WTC11 (cell line): Measurements from ENCODE around the gene NINJ2. TPM values are rescaled to one million over a fixed set of nuclear protein-coding genes. Genes with fewer than 3 reads are reported as not detected.

Experiments used
- ATAC-seq: fragments of 200-7000 bp; cut with Tn5 transposase; 2 replicates; pipeline ENCODE4 v1.10.0; 2021; ENCODE audit warnings: mild to moderate bottlenecking, moderate library complexity
- CTCF ChIA-PET: fragments of 300-600 bp; sonication (Branson Sonifier 250); formaldehyde crosslinking; loops from one replicate; lab custom pipeline; 2021; ENCODE audit warnings: antibody characterized with exemption; lab: Charles Lee
- POLR2A ChIA-PET: fragments of 350-600 bp; sonication (Branson Sonifier 250); formaldehyde crosslinking; loops from one replicate; lab custom pipeline; 2021; ENCODE audit warnings: antibody characterized with exemption; lab: Charles Lee
- DNase-seq: peaks from one replicate; pipeline ENCODE4 v3.0.0; 2021; ENCODE audit warnings: low spot score
- H3K27ac Mint-ChIP-seq: 2 replicates; pipeline ENCODE4 v1.8.0; 2021; ENCODE audit warnings: mixed read lengths
- H3K27me3 Mint-ChIP-seq: 2 replicates; pipeline ENCODE4 v1.8.0; 2021; ENCODE audit warnings: low read depth, mild to moderate bottlenecking, moderate library complexity, mixed read lengths
- H3K36me3 Mint-ChIP-seq: 2 replicates; pipeline ENCODE4 v1.8.0; 2021; ENCODE audit warnings: mixed read lengths
- H3K4me1 Mint-ChIP-seq: 2 replicates; pipeline ENCODE4 v1.8.0; 2022; ENCODE audit warnings: mixed read lengths
- H3K4me3 Mint-ChIP-seq: 2 replicates; pipeline ENCODE4 v1.8.0; 2021; ENCODE audit warnings: mild to moderate bottlenecking, moderate library complexity, mixed read lengths
- H3K9me3 Mint-ChIP-seq: 2 replicates; pipeline ENCODE4 v1.8.0; 2021; ENCODE audit warnings: mixed read lengths
- ATF1 ChIP-seq: sonication (generic); formaldehyde crosslinking; IDR thresholded peaks from 2 replicates; pipeline ENCODE4 v1.8.1; 2023; ENCODE audit warnings: mild to moderate bottlenecking, moderate library complexity, missing genetic modification reagents
- ATF2 ChIP-seq: sonication (generic); formaldehyde crosslinking; IDR thresholded peaks from 2 replicates; pipeline ENCODE4 v1.8.1; 2022; ENCODE audit warnings: low read depth, missing genetic modification reagents, borderline replicate concordance
- CDX4 ChIP-seq: fragments of 250-450 bp; sonication (Bioruptor Pico); IDR thresholded peaks from 2 replicates; pipeline ENCODE4 v1.9.0; 2021; ENCODE audit warnings: moderate library complexity, mild to moderate bottlenecking, inconsistent platforms, borderline replicate concordance
- CREB1 ChIP-seq: sonication (generic); formaldehyde crosslinking; IDR thresholded peaks from 2 replicates; pipeline ENCODE4 v1.8.0; 2023; ENCODE audit warnings: mild to moderate bottlenecking, missing genetic modification reagents
- E2F4 ChIP-seq: sonication (generic); formaldehyde crosslinking; IDR thresholded peaks from 2 replicates; pipeline ENCODE4 v1.8.1; 2022; ENCODE audit warnings: low read depth, mild to moderate bottlenecking, moderate library complexity, missing genetic modification reagents, borderline replicate concordance
- EMX1 ChIP-seq: fragments of 250-450 bp; sonication (Bioruptor Pico); IDR thresholded peaks from 2 replicates; pipeline ENCODE4 v1.8.0; 2021; ENCODE audit warnings: mild to moderate bottlenecking
- ETV6 ChIP-seq: sonication (generic); formaldehyde crosslinking; IDR thresholded peaks from 2 replicates; pipeline ENCODE4 v1.8.1; 2022; ENCODE audit warnings: mild to moderate bottlenecking, missing genetic modification reagents
- FOXJ3 ChIP-seq: sonication (generic); formaldehyde crosslinking; IDR thresholded peaks from 2 replicates; pipeline ENCODE4 v1.9.0; 2021; ENCODE audit warnings: missing genetic modification reagents, mild to moderate bottlenecking, borderline replicate concordance
- HMGXB4 ChIP-seq: sonication (generic); formaldehyde crosslinking; IDR thresholded peaks from 2 replicates; pipeline ENCODE4 v1.8.1; 2023; ENCODE audit warnings: mild to moderate bottlenecking, moderate library complexity, missing genetic modification reagents
- IRF2 ChIP-seq: sonication (generic); formaldehyde crosslinking; IDR thresholded peaks from 2 replicates; pipeline ENCODE4 v1.8.0; 2022; ENCODE audit warnings: low read depth, missing genetic modification reagents, borderline replicate concordance
- KAT7 ChIP-seq: sonication (generic); formaldehyde crosslinking; IDR thresholded peaks from 2 replicates; pipeline ENCODE4 v1.8.1; 2023; ENCODE audit warnings: missing genetic modification reagents, mild to moderate bottlenecking, borderline replicate concordance
- MXD4 ChIP-seq: fragments of 250-450 bp; sonication (Bioruptor Pico); IDR thresholded peaks from 2 replicates; pipeline ENCODE4 v1.8.0; 2021; ENCODE audit warnings: mild to moderate bottlenecking, moderate library complexity, borderline replicate concordance
- NFE2L1 ChIP-seq: sonication (generic); formaldehyde crosslinking; IDR thresholded peaks from 2 replicates; pipeline ENCODE4 v1.8.1; 2023; ENCODE audit warnings: missing genetic modification reagents
- NR3C1 ChIP-seq: sonication (generic); formaldehyde crosslinking; conservative IDR thresholded peaks from 2 replicates; pipeline ENCODE4 v1.8.1; 2023; ENCODE audit warnings: low read depth, mild to moderate bottlenecking, missing genetic modification reagents
- RELA ChIP-seq: sonication (generic); formaldehyde crosslinking; IDR thresholded peaks from 2 replicates; pipeline ENCODE4 v1.8.1; 2022; ENCODE audit warnings: missing genetic modification reagents, mild to moderate bottlenecking, borderline replicate concordance
- TEAD1 ChIP-seq: sonication (generic); formaldehyde crosslinking; IDR thresholded peaks from 2 replicates; pipeline ENCODE4 v1.8.0; 2022; ENCODE audit warnings: mild to moderate bottlenecking, missing genetic modification reagents
- TEAD4 ChIP-seq: sonication (generic); formaldehyde crosslinking; IDR thresholded peaks from 2 replicates; pipeline ENCODE4 v1.8.0; 2022; ENCODE audit warnings: mild to moderate bottlenecking, missing genetic modification reagents
- ZNF121 ChIP-seq: sonication (generic); formaldehyde crosslinking; IDR thresholded peaks from 2 replicates; pipeline ENCODE4 v1.8.0; 2023; ENCODE audit warnings: missing genetic modification reagents
- ZNF232 ChIP-seq: sonication (generic); formaldehyde crosslinking; IDR thresholded peaks from 2 replicates; pipeline ENCODE4 v1.8.0; 2022; ENCODE audit warnings: mild to moderate bottlenecking, missing genetic modification reagents
- ZNF416 ChIP-seq: fragments of 250-450 bp; sonication (Bioruptor Pico); IDR thresholded peaks from 2 replicates; pipeline ENCODE4 v1.9.0; 2021; ENCODE audit warnings: mild to moderate bottlenecking, inconsistent platforms
- ZNF423 ChIP-seq: fragments of 250-450 bp; sonication (Bioruptor Pico); IDR thresholded peaks from 2 replicates; pipeline ENCODE4 v2.1.2; 2022; ENCODE audit warnings: mild to moderate bottlenecking, moderate library complexity
- ZNF671 ChIP-seq: fragments of 250-450 bp; sonication (Bioruptor Pico); IDR thresholded peaks from 2 replicates; pipeline ENCODE4 v1.8.0; 2021; ENCODE audit warnings: mild to moderate bottlenecking
- total RNA-seq: library from RNA; stranded (reverse); gene quantifications from 3 replicates; pipeline ENCODE4 v1.2.3, GENCODE V29; 2021
- TF ChIP-seq, protein P1 (sequence below): sonication (generic); formaldehyde crosslinking; IDR thresholded peaks from 2 replicates; pipeline ENCODE4 v1.8.1; 2023; ENCODE audit warnings: mild to moderate bottlenecking, missing genetic modification reagents
- TF ChIP-seq, protein P2 (sequence below): fragments of 250-450 bp; sonication (Bioruptor Pico); IDR thresholded peaks from 2 replicates; pipeline ENCODE4 v1.9.0; 2021; ENCODE audit warnings: mild to moderate bottlenecking
- TF ChIP-seq, protein P3 (sequence below): sonication (generic); formaldehyde crosslinking; IDR thresholded peaks from 2 replicates; pipeline ENCODE4 v1.8.0; 2022; ENCODE audit warnings: mild to moderate bottlenecking, missing genetic modification reagents
- TF ChIP-seq, protein P4 (sequence below): sonication (generic); formaldehyde crosslinking; IDR thresholded peaks from 2 replicates; pipeline ENCODE4 v1.8.1; 2023; ENCODE audit warnings: mild to moderate bottlenecking, missing genetic modification reagents, moderate library complexity
- TF ChIP-seq, protein P5 (sequence below): sonication (generic); formaldehyde crosslinking; IDR thresholded peaks from 2 replicates; pipeline ENCODE4 v1.8.1; 2023; ENCODE audit warnings: mild to moderate bottlenecking, missing genetic modification reagents, moderate library complexity

The NINJ2 gene
- total RNA-seq, 1 experiment from 2014 or later = 0.42 TPM

- peaks cover 24% of the 10 kb centered on the region for H3K36me3 Mint-ChIP-seq
- ChIA-PET CTCF (interaction anchor here (0.8 kb wide), 1 partner anchor 17 kb away, joined by 3 read pairs; no protein-coding TSS in a partner anchor), POLR2A (no interaction called here)
- H3K27ac Mint-ChIP-seq = no peak overlapping the region
- TF ChIP-seq TEAD1 (no peak), ZNF416 (CRISPR knock-in tag) (no peak), FOXJ3 (no peak), CREB1 (no peak), EMX1 (no peak), TEAD4 (no peak), ZNF423 (CRISPR knock-in tag) (no peak), ETV6 (CRISPR knock-in tag) (no peak), ZNF121 (CRISPR knock-in tag) (no peak), CDX4 (CRISPR knock-in tag) (no peak), IRF2 (no peak), MXD4 (CRISPR knock-in tag) (no peak), RELA (CRISPR knock-in tag) (no peak), ATF1 (no peak), KAT7 (CRISPR knock-in tag) (no peak)
- TF ChIP-seq, protein P1, sequence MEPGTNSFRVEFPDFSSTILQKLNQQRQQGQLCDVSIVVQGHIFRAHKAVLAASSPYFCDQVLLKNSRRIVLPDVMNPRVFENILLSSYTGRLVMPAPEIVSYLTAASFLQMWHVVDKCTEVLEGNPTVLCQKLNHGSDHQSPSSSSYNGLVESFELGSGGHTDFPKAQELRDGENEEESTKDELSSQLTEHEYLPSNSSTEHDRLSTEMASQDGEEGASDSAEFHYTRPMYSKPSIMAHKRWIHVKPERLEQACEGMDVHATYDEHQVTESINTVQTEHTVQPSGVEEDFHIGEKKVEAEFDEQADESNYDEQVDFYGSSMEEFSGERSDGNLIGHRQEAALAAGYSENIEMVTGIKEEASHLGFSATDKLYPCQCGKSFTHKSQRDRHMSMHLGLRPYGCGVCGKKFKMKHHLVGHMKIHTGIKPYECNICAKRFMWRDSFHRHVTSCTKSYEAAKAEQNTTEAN (CRISPR knock-in tag) = no peak
- TF ChIP-seq, protein P2, sequence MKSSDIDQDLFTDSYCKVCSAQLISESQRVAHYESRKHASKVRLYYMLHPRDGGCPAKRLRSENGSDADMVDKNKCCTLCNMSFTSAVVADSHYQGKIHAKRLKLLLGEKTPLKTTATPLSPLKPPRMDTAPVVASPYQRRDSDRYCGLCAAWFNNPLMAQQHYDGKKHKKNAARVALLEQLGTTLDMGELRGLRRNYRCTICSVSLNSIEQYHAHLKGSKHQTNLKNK (CRISPR knock-in tag) = no peak
- TF ChIP-seq, protein P3, sequence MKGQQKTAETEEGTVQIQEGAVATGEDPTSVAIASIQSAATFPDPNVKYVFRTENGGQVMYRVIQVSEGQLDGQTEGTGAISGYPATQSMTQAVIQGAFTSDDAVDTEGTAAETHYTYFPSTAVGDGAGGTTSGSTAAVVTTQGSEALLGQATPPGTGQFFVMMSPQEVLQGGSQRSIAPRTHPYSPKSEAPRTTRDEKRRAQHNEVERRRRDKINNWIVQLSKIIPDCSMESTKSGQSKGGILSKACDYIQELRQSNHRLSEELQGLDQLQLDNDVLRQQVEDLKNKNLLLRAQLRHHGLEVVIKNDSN (CRISPR knock-in tag) = no peak
- no peak overlapping the region for H3K4me3 Mint-ChIP-seq
- H3K4me1 Mint-ChIP-seq = no peaks in the 10 kb centered on the region
- H3K9me3 Mint-ChIP-seq = peaks cover 29% of the 10 kb centered on the region
- H3K27me3 Mint-ChIP-seq = peaks cover 3% of the 10 kb centered on the region
- DNase-seq (no peak), ATAC-seq (no peak)
These were observed 132.9 kb downstream of the NINJ2 start for GRCh38 chr12:530308-530707.

DNA sequence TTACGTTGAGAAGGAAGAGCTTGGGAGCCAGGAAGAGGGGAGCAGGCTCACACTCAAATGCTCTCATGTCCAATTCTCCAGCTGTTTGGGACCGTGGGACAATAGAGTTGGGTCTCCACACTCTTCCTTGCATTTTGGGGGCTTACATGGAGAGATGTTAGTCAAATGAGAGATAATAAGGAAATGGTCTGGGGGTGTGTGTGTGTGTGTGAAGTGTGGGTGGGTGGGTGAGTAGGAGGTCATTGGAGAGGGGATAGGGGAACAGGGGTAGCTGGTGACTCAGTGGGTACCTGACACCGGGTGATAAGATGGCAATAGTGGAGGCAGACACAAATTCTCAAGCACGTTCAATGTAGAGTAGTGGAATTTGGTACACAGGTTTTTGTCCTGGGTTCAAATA is 135.5 kb downstream of the NINJ2 start:
- no peaks in the 10 kb centered on the region for H3K4me1 Mint-ChIP-seq
- POLR2A ChIA-PET = no interaction called here
- peaks cover 3% of the 10 kb centered on the region for H3K27me3 Mint-ChIP-seq
- no peak overlapping the region for H3K4me3 Mint-ChIP-seq
- CTCF ChIA-PET = no interaction called here
- peaks cover 23% of the 10 kb centered on the region for H3K36me3 Mint-ChIP-seq
- H3K27ac Mint-ChIP-seq = no peak overlapping the region
- H3K9me3 Mint-ChIP-seq = peaks cover 28% of the 10 kb centered on the region
- DNase-seq (no peak), ATAC-seq (no peak)
- no peak for TF ChIP-seq ZNF671
- TF ChIP-seq E2F4 = no peak
- TF ChIP-seq ATF2 (CRISPR knock-in tag) = no peak
- TF ChIP-seq ZNF232 (CRISPR knock-in tag) = no peak
- no peak for TF ChIP-seq NFE2L1 (CRISPR knock-in tag)
- TF ChIP-seq NR3C1 (CRISPR knock-in tag) = no peak
- TF ChIP-seq, protein P4, sequence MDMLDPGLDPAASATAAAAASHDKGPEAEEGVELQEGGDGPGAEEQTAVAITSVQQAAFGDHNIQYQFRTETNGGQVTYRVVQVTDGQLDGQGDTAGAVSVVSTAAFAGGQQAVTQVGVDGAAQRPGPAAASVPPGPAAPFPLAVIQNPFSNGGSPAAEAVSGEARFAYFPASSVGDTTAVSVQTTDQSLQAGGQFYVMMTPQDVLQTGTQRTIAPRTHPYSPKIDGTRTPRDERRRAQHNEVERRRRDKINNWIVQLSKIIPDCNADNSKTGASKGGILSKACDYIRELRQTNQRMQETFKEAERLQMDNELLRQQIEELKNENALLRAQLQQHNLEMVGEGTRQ (CRISPR knock-in tag) = no peak
- TF ChIP-seq, protein P1 (CRISPR knock-in tag) = no peak
- TF ChIP-seq, protein P5, sequence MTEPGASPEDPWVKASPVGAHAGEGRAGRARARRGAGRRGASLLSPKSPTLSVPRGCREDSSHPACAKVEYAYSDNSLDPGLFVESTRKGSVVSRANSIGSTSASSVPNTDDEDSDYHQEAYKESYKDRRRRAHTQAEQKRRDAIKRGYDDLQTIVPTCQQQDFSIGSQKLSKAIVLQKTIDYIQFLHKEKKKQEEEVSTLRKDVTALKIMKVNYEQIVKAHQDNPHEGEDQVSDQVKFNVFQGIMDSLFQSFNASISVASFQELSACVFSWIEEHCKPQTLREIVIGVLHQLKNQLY (CRISPR knock-in tag) = no peak
- no peak for TF ChIP-seq FOXJ3
- TF ChIP-seq HMGXB4 (CRISPR knock-in tag) = no peak
